K562 treated with DMSO at 1 percent for 48 hours (cell line): ENCODE results near the gene FGD1. TPM values are rescaled to one million over a fixed set of nuclear protein-coding genes. Genes with fewer than 3 reads are reported as not detected.

Source experiments
- total RNA-seq: library from RNA; unstranded; fragments of 300-600 nt; gene quantifications from 2 replicates; pipeline ENCODE4 v1.2.3, GENCODE V29; 2022; ENCODE audit warnings: low replicate concordance; ENCODE audit errors: extremely low read depth

Gene FGD1
- total RNA-seq = not detected in 2 replicates

DNA sequence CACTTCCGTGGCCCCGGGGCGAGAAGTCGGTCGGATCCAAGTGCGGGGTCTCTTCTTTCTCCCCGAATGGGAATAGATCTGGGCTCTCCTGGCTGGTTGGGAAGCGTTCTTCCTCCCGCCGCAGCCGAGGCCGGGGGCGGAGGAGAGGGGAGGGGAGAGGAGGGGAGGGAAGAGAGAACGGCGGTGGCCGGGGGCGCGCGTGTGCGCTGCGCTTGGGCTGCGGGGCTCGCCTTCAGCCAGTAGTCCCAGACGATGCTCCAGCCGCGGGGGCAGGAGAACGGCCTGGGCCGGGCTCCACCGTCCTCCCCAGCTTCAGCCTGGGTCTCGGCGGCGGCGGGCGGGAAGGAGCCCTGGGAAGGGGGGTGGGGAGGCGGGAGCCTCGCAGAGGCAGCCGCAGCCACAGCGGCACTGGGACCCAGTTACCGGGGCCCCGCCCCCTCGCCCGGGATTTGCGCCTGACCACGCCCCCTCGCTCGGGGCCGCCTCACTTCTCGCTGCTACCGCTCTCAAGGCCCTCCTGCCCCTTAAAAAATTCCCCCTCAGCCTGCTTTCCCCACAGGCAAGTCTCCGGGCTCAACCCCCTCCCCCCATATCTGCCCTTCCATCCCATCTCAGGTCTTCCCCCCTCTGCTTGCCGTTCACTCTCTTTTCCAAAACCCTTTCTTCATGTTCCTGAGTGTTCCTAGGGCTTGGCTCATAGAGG lies at the start of gene FGD1:
TSS of gene FGD1 (minus strand) at position 421 of the 703 bp plus-strand sequence. CDS start 802 bp downstream, outside the sequence.

DNA sequence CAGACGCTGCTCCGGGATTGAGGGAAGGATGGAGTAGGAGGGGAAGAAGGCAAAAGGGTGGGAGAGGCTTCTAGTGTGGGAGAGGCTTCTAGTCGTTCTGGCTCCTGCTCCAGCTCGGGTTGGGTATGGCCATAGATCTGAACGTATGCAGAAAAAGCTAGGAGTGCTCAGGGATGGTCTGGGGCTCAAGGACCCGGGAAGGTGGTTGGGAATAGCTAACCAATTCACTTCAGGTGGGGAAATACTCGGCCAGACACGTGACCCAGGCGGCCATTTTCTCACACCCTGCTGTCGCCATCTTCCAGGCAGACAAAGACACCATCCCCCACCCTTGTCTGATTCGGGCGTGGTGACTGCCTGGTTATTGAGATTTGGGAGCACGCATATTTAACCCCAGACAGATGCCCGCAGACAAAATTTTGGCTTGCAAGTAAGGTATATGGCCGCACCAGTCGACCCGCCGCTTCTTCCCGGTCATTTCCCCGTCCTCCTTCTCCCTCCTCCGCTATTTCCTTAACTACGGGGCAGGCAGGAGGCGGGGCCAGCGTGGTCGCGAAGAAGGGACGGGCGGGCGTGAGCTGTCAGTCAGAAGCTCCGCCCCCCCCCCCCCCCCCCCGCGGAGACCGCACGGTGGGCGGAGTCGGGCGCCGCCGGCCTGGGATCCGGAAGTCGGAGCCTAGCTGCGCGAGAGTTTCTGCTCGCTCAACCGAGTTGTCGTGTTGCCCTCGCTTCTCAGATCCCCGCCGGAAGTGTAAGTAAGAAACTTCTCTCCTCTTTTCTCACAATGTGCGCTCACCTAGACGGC lies 33.7 kb upstream of the FGD1 start, which contains the start of gene GNL3L:
TSS of gene GNL3L (plus strand) at position 668 of the 805 bp plus-strand sequence. CDS start 2,348 bp downstream, outside the sequence.

DNA sequence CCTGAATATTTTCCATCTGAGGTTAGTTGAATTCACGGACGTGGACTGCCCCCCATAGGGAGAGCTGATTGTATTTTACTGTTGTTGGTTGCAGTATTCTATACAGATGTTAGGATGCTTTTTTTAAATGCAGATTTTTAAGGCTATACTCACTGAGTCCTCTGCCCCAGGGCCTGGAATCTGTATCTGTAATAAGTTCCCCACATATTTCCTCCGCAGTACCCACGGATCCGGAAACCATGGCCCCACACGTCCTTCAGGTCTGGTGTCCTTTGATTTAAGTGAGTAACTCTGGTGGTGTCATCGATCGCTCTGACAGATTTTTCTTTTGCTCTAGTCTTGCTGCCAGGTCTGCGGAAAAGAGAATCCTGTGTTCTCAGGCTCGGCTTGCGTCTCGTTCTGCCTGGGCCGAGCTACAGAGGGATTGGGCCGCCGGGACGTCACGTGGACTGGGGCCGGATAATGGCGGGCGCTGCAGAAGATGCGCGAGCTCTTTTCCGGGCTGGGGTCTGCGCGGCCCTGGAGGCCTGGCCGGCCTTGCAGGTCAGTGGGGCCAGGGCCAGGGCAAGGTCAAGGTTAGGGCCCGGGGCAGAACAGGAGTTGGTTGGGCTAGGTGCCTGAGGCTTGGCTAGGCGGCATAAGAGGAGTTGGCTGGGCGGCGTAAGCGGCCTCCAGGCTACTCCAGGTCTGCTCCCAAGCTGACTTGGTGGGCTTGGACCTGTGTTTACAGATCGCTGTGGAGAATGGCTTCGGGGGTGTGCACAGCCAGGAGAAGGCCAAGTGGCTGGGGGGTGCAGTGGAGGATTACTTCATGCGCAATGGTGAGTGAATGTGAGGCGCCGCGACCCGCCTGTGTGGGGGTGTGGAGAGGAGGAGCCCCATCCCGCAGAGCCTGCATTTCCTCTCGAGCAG lies 55.8 kb downstream of the FGD1 start, which contains the start of gene TSR2:
TSS of gene TSR2 (plus strand) at position 445 of the 912 bp plus-strand sequence. CDS start at position 463, 18 bp downstream.

Other genes starting within 250 kb of the FGD1 start
- gene WNK3, start 138.2 kb downstream of the FGD1 start, total RNA-seq = not detected in 2 replicates
- gene TSR2, start 55.8 kb downstream of the FGD1 start, total RNA-seq = not detected in 2 replicates
- gene GNL3L, start 34.0 kb upstream of the FGD1 start, total RNA-seq = not detected in 2 replicates